Pancreas (tissue), 10 donors: ENCODE results near the gene PAQR8. TPM values are rescaled to one million over a fixed set of nuclear protein-coding genes. Genes with fewer than 3 reads are reported as not detected.

ENCODE experiments used
- ATAC-seq, 4 donors: fragments of 200-7000 bp; cut with Tn5 transposase; one replicate each; pipeline versions ENCODE4 v1.8.0 to v1.9.1; 2020; ENCODE audit warnings: mild to moderate bottlenecking in 4 of 4, moderate library complexity in 4 of 4
- DNase-seq, 6 donors: peaks; one replicate each; pipeline ENCODE4 v3.0.0-alpha.2; 2020
- FAIRE-seq: peaks from 2 replicates; lab custom pipeline; 2012; peaks lifted over from hg19 to GRCh38; lab: Jason Lieb, UNC
- H3K27ac ChIP-seq, 4 donors: fragments of 200-600 bp; sonication (generic); 1 replicate in 3 of 4; 2 replicates in 1 of 4; pipeline versions ENCODE4 v1.5.0 to v1.8.0; 2020
- H3K27me3 ChIP-seq, 4 donors: fragments of 200-600 bp; one replicate each; pipeline ENCODE4 v1.8.0; 2021
- H3K36me3 ChIP-seq, 3 donors: fragments of 200-600 bp; sonication (generic) in 1 of 3; one replicate each; pipeline versions ENCODE4 v1.5.0 to v1.8.0; 2020 to 2021
- H3K4me1 ChIP-seq, 3 donors: fragments of 200-600 bp; one replicate each; pipeline ENCODE4 v1.8.0; 2021
- H3K4me3 ChIP-seq, 4 donors: fragments of 200-600 bp; sonication (generic) in 2 of 4; one replicate each; pipeline versions ENCODE4 v1.5.0 to v1.8.0; 2020 to 2021
- H3K9me3 ChIP-seq, 4 donors: fragments of 200-600 bp; one replicate each; pipeline ENCODE4 v1.8.0; 2021
- CTCF ChIP-seq, 4 donors: fragments of 200-600 bp; sonication (generic) in 3 of 4; IDR thresholded peaks; one replicate each; pipeline versions ENCODE4 v1.5.0 to v1.8.0; 2021; ENCODE audit warnings: antibody characterized with exemption in 4 of 4
- WGBS, 2 donors: extraction: QIAGEN DNeasy Blood & Tissue Kit; methylation state at CpG; one replicate each; pipeline ENCODE4 v1.1.7; 2013; 5-methylcytosine and 5-hydroxymethylcytosine counted together
- intact Hi-C, 3 donors: fragments of 100-400 bp; cut with DNase I; formaldehyde crosslinking; loops; one replicate each; pipeline versions ENCODE4 v1.11.1 to v1.14.2; 2022
- polyA plus RNA-seq, 2 donors: library from polyadenylated mRNA; stranded (reverse); fragments of 200-250 nt; gene quantifications; one replicate each; pipeline ENCODE4 v1.2.3, GENCODE V29; 2013
- total RNA-seq, 6 donors: library from RNA; stranded (reverse); fragmentation: NEBNext Ultra II Directional in 4 of 6; extraction: Animal tissue kit (Norgen Biotek cat#: 25700) in 4 of 6; gene quantifications; one replicate each; pipeline versions ENCODE4 v1.2.1 to v1.2.4, GENCODE V29; 2021 to 2023
- donor health status: healthy with polysubstance abuse.
- donor health status: DM: no; HTN: no; CAD: no; lungs with moderate emphysema.
- donor health status: DM: no; HTN: no; CAD: no.
- donor health status: control.
- donor health status: control.
- donor health status: Bipolar disorder and iron deficiency.
- donor health status: DM: yes; HTN: yes; CAD: no.
- donor health status: DM: no; HTN: no; CAD: no.
- donor health status: DM: no; HTN: no; CAD: no.
- donor health status: DM: yes; HTN: yes; CAD: no.

Gene PAQR8
- total and polyA plus RNA-seq, 8 donors, result 0.71 to 6.1 (median 2.0) TPM

DNA sequence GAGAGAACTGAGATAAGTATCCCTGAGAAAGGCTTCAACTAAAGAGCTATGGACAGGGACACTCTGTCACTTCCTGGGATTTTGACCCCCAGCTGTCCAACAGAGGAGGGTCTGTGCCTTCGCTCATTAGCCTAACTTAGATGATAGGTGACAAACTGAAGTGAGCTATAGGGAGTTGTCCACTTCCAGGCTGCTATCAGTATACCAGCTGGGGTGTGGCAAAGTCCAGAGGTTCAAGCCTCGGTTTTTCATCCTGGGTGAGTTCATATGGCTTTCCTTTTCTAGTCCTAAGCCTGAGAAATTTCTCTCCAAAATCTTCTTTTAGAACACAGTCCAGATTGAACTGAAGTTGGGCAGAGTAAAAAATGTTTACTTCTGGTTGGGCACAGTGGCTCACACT, 5.9 kb upstream of the PAQR8 start:
- intact Hi-C loops, result no loop called here
- Histone ChIP-seq H3K36me3 (no peaks in the 10 kb centered on the region), H3K4me3 (no peak overlapping the region), H3K9me3 (no peaks in the 10 kb centered on the region), H3K27me3 (no peaks in the 10 kb centered on the region), H3K27ac (no peak overlapping the region), H3K4me1 (no peaks in the 10 kb centered on the region)
- TF ChIP-seq CTCF (IDR thresholded peaks at IDR 0.05), result no peak
- no peak for ATAC-seq
- DNase-seq, result no peak
- FAIRE-seq, result no peak
- WGBS, 2 donors, result 32 to 77% methylated on average over 2 of the region's 2 CpGs

DNA sequence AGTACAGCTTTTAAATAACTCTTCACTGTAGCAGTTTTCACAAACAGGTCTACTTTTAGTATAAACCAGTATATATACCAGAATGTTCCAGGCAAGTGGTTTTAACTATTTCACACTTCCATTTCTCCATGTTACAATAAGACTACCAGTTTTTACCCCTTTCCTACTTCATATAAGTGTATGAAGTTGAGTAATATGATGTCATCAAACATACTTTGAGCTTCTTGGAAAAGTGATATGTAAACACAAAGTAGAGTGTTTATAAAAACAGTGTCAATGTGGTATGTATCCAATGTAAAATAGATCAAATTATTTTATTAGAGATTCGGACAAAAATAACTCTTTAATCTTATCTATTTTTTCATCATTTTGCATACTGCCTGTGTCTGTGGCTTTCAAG, 2.5 kb upstream of the PAQR8 start:
- no peak for ATAC-seq
- Histone ChIP-seq H3K4me1 (peaks cover 0 to 5% (median 0%) of the 10 kb centered on the region in 3 donors), H3K9me3 (no peaks in the 10 kb centered on the region), H3K27ac (no peak overlapping the region), H3K4me3 (no peak overlapping the region), H3K27me3 (no peaks in the 10 kb centered on the region), H3K36me3 (no peaks in the 10 kb centered on the region)
- DNase-seq, result no peak
- 85 to 88% methylated on average over 1 of the region's 1 CpG for WGBS, 2 donors
- intact Hi-C loops, result no loop called here
- no peak for TF ChIP-seq CTCF (IDR thresholded peaks at IDR 0.05)
- FAIRE-seq, result no peak

DNA sequence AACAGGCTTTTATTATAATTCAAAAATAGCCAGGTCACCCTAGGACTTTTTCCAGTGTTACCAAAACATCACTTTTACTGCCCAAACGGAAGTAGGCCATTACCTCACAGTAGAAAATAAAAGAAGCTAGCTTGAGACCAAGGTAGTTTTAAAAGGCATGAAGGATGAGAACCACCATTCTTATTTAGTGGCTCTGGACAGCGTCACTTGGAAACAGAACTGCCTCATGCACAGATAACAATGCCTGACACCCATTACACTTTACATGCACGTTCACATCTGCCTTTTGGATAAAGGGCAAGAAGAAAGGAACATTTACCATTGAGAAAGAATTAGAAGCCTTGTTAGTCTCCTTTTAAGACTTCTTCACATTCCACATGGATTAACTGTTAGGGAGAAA, 1.9 kb upstream of the PAQR8 start:
- Histone ChIP-seq H3K27ac (no peak overlapping the region), H3K4me3 (no peak overlapping the region), H3K4me1 (peaks cover 0 to 5% (median 0%) of the 10 kb centered on the region in 3 donors), H3K36me3 (no peaks in the 10 kb centered on the region), H3K9me3 (no peaks in the 10 kb centered on the region), H3K27me3 (no peaks in the 10 kb centered on the region)
- no peak for TF ChIP-seq CTCF (IDR thresholded peaks at IDR 0.05)
- no peak for FAIRE-seq
- intact Hi-C loops, result no loop called here
- WGBS, 2 donors, result 83 to 91% methylated on average over 3 of the region's 3 CpGs
- DNase-seq, result no peak
- ATAC-seq, result no peak

DNA sequence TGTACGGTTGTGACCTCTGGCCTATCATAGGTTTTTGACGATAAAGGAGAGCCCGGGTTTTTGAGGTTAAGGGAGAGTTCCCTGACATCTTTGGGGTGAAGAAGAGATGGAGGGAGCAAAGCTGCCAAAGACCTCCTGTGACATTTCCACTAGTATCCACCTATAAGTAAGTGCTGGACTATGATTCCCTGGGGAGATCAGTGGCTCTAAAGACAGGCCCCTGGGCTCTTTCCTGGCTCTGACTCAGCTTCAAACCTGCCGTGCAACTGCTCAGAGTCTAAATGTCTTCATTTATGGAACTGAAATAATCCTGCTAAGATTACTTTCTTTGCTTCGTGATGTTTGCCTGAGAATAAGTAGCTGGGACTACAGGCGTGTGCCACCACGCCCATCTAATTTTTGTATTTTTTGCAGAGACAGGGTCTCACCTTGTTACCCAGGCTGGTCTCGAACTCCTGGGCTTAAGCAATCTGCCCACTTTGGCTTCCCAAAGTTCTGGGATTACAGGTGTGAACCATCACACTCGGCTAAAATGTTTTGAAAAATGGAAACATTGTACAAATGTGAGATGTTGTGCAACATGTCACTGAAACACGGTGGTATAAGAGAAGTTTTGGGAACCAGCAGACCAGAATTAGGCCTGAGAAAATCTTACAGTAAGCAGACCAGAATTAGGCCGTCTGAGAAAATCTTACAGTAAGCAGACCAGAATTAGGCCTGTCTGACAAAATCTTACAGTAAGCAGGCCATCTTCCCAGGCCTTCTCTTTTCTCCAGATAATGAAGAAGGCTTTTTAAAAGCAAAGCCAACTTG, 1.1 kb upstream of the PAQR8 start:
- Histone ChIP-seq H3K9me3 (no peaks in the 10 kb centered on the region), H3K4me1 (peaks cover 0 to 5% (median 0%) of the 10 kb centered on the region in 3 donors), H3K27ac (peak overlapping the region in 2 of 4 donors; percentile 60 to 65), H3K4me3 (peak overlapping the region in 1 of 4 donors; percentile 83), H3K36me3 (no peaks in the 10 kb centered on the region), H3K27me3 (no peaks in the 10 kb centered on the region)
- no peak for TF ChIP-seq CTCF (IDR thresholded peaks at IDR 0.05)
- no peak for DNase-seq
- FAIRE-seq, result no peak
- ATAC-seq, result no peak
- intact Hi-C loops, result no loop called here
- WGBS, 2 donors, result 88 to 89% methylated on average over 11 of the region's 11 CpGs

DNA sequence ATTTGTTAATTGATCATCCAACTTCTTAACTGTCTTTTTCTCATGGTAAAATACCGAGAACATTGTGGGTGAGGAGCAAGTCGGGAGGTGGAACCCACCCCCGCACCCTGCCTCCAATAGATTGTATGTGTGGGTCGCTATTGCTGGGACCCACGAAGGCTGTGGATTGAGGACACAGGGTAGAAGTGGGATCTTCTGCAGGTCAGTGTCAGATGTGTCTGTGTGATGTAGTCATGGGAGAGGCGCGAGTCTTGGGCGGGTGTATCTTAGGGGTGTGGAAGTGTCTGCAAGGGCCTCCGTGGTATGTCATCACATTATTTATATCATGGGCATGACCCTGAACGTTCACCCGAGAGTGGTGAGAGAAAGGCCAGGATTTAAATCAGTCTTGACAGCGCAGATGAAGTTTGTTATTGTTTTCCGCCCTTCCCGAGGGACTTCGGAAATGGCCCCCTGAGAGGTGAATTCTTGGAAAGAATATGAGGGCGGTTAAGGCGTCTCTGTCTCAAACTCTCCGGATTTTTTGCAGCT, 472 bp upstream of the PAQR8 start:
- H3K27ac ChIP-seq, result peak overlapping the region in 2 of 4 donors; percentile 60 to 65
- no peaks in the 10 kb centered on the region for H3K9me3 ChIP-seq
- H3K36me3 ChIP-seq, result no peaks in the 10 kb centered on the region
- FAIRE-seq (no peak), DNase-seq (peak in 1 of 6 donors; percentile 8), ATAC-seq (peak in 3 of 4 donors; percentile 9 to 15 (median 10))
- H3K27me3 ChIP-seq, result no peaks in the 10 kb centered on the region
- 43 to 45% methylated on average over 18 of the region's 18 CpGs for WGBS, 2 donors
- TF ChIP-seq CTCF (IDR thresholded peaks at IDR 0.05), result no peak
- intact Hi-C loops, result no loop called here
- H3K4me3 ChIP-seq, result peak overlapping the region; percentile 66 to 87 (median 76)
- H3K4me1 ChIP-seq, result peaks cover 0 to 5% (median 0%) of the 10 kb centered on the region in 3 donors
